Dedifferentiated amniotic fluid mesenchymal stem cell (primary cell): ENCODE measurements around the gene DUOXA2.

ENCODE experiments used
- DNase-seq: peaks from one replicate; pipeline ENCODE4 v3.0.0-alpha.2; 2016; ENCODE audit errors: extremely low spot score

DUOXA2 gene

GRCh38 chr15:45162771-45163507, 48.8 kb downstream of the DUOXA2 start:
- DNase-seq: peak; percentile 71

- DNase-seq: no peak
These were observed 49.4 kb downstream of the DUOXA2 start for GRCh38 chr15:45163508-45163856.

- no peak for DNase-seq
These were observed 50.8 kb downstream of the DUOXA2 start for GRCh38 chr15:45164914-45165313.

GRCh38 chr15:45165536-45165935, 51.4 kb downstream of the DUOXA2 start:
- DNase-seq: no peak

- DNase-seq: peak; percentile 77
These were observed 52.9 kb downstream of the DUOXA2 start for GRCh38 chr15:45166834-45167630.

GRCh38 chr15:45167631-45168205, 53.6 kb downstream of the DUOXA2 start:
- DNase-seq: no peak
